SJCRH30 (cell line): ENCODE results near the gene PCED1B. TPM values are rescaled to one million over a fixed set of nuclear protein-coding genes. Genes with fewer than 3 reads are reported as not detected.
"Not testable (repeated sequence)": the region's sequence is repeated elsewhere in the genome, so short reads cannot be mapped to it uniquely, and the experiment has no call there.

Source experiments
- DNase-seq, 2 experiments: peaks; one replicate each; pipeline ENCODE4 v3.0.0-alpha.2; 2015 to 2020
- H3K27ac ChIP-seq: fragments of 250-450 bp; sonication (Bioruptor Pico); 2 replicates; pipeline ENCODE4 v1.5.1; 2020; ENCODE audit warnings: mild to moderate bottlenecking, moderate library complexity
- H3K27me3 ChIP-seq: fragments of 250-450 bp; sonication (Bioruptor Pico); 2 replicates; pipeline ENCODE4 v1.5.1; 2020; ENCODE audit warnings: mild to moderate bottlenecking, moderate library complexity
- H3K36me3 ChIP-seq: fragments of 250-450 bp; sonication (Bioruptor Pico); 2 replicates; pipeline ENCODE4 v1.5.1; 2020; ENCODE audit warnings: mild to moderate bottlenecking, moderate library complexity
- H3K4me1 ChIP-seq: fragments of 250-450 bp; sonication (Bioruptor Pico); 2 replicates; pipeline ENCODE4 v1.5.1; 2020; ENCODE audit warnings: mild to moderate bottlenecking, moderate library complexity
- H3K4me3 ChIP-seq: fragments of 250-450 bp; sonication (Bioruptor Pico); 2 replicates; pipeline ENCODE4 v1.5.1; 2020; ENCODE audit warnings: mild to moderate bottlenecking, moderate library complexity
- H3K9me3 ChIP-seq: fragments of 250-450 bp; sonication (Bioruptor Pico); replicated peaks from 2 replicates; pipeline ENCODE4 v1.5.1; 2020; ENCODE audit warnings: mild to moderate bottlenecking, moderate library complexity
- total RNA-seq: library from RNA; depleted of rRNA; stranded (reverse); fragments of >200 nt; shearing (Covaris generic); gene quantifications from 2 replicates; pipeline ENCODE4 v1.2.3, GENCODE V29; 2014

PCED1B gene
- total RNA-seq, 1 experiment from 2014 or later = not detected

DNA sequence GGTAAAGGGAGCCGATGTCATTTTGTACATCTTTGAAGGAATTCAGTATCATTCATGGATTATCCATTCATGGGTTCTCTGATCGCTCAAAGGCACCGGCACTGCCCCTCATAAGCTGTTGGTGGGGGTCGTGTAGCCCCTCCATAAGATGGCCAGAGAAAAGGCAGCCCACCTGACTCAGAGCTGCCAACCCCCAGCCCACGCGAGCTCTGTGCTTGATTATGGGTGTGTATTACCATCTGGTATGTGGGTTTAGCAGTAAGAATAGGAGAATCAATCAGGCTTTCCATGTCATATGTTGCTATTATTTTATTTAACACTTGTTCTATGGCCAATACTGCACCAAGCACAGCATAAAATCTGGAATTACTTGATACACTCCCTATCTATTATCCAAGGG lies 32.4 kb downstream of the PCED1B start:
- H3K9me3 ChIP-seq = no peaks in the 10 kb centered on the region
- no peaks in the 10 kb centered on the region for H3K36me3 ChIP-seq
- H3K4me1 ChIP-seq = no peaks in the 10 kb centered on the region
- no peak for DNase-seq
- no peak overlapping the region for H3K27ac ChIP-seq
- H3K4me3 ChIP-seq = no peak overlapping the region
- H3K27me3 ChIP-seq = peaks cover 17% of the 10 kb centered on the region

DNA sequence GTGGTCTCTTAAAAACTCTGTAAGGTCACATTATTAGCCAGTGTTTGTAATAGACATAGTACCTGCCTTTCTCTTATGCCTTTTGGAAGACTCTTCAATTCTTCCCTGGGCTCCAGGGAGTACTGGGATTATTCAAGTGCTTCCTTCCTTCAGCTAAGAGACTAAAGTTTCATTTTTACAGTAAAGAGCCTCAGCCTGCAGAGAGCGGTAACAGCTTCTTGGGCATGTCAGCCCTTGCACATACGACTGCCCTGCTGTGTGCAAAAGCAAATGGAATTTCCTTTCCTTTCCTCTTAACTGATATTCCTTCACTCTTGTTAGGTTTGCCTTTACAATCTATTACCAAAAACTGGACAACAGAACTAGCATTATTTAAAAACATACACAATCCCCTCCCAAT lies 33.3 kb downstream of the PCED1B start:
- Histone ChIP-seq H3K36me3 (no peaks in the 10 kb centered on the region), H3K27me3 (peaks cover 10% of the 10 kb centered on the region), H3K4me3 (no peak overlapping the region), H3K9me3 (no peaks in the 10 kb centered on the region), H3K4me1 (no peaks in the 10 kb centered on the region), H3K27ac (no peak overlapping the region)
- no peak for DNase-seq

DNA sequence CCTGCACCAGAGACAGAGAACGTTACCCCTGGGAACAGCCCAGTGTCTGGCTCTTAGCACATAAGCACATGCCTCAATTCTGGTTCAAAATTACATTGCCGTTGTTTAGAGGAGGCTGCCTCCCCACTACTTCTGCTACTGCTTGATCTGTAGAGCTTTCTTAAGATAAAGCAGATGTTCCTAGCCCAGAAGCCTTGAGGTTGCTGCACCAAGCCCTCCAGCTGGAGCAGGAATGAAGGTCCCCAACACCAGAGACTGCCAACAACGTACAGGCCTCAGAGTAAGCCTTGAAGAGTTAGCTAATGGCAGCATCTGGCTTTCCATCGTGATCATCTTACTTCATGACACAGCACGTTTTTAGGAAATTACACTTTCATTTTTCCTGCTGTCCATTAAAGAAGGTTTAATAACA lies 35.1 kb downstream of the PCED1B start:
- Histone ChIP-seq H3K36me3 (no peaks in the 10 kb centered on the region), H3K27ac (no peak overlapping the region), H3K9me3 (no peaks in the 10 kb centered on the region; the same call in 1 of the 2 replicates), H3K27me3 (peaks cover 10% of the 10 kb centered on the region), H3K4me3 (no peak overlapping the region), H3K4me1 (no peaks in the 10 kb centered on the region)
- no peak for DNase-seq

DNA sequence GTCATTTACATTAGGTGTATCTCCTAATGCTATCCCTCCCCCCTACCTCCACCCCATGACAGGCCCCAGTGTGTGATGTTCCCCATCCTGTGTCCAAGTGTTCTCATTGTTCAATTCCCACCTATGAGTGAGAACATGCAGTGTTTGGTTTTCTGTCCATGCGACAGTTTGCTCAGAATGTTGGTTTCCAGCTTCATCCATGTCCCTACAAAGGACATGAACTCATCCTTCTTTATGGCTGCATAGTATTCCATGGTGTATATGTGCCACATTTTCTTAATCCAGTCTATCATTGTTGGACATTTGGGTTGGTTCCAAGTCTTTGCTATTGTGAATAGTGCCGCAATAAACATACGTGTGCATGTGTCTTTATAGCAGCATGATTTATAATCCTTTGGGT lies 37.9 kb downstream of the PCED1B start:
- not testable (repeated sequence) for H3K27me3 ChIP-seq, H3K4me1 ChIP-seq, H3K27ac ChIP-seq, DNase-seq, H3K4me3 ChIP-seq, H3K36me3 ChIP-seq, H3K9me3 ChIP-seq

DNA sequence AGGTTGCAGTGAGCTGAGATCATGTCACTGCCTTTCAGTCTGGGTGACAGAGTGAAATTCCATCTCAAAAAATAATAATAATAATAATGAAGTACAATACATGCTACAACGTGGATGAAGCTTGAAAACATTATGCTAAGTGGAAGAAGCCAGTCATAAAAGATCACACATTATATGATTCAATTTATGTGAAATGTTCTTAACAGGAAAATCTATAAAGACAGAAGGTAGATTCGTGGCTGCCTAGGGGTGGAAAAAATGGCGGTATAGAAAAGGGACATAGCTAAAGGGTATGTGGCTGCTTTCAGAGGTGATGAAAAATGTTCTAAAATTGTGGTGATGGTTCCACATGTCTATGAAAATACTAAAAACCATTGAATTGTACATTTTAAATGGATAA lies 41.3 kb downstream of the PCED1B start:
- Histone ChIP-seq H3K4me3 (no peak overlapping the region), H3K4me1 (no peaks in the 10 kb centered on the region), H3K27ac (no peak overlapping the region), H3K27me3 (no peaks in the 10 kb centered on the region; the same call in 1 of the 2 replicates), H3K9me3 (no peaks in the 10 kb centered on the region; the same call in 1 of the 2 replicates), H3K36me3 (no peaks in the 10 kb centered on the region)
- no peak for DNase-seq

DNA sequence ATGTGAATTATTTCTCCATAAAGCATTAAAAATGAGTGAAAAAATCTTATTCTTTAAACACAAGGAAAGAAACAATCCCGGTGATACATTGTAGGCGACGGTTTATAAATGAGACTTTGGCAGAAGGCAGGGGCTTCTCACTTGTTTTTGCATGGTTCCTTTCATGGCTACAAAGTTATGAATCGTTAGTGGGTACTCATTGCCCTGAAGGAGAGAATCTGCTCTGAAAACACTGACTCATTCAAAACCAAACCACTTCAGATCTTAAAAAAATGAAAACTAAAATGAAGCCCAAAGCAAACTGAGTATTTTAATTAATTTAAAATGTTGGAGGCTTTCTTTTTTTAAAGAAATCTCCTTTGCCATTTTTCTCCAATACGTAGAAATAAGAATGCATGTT lies 41.7 kb downstream of the PCED1B start:
- no peaks in the 10 kb centered on the region for H3K36me3 ChIP-seq
- H3K27ac ChIP-seq = no peak overlapping the region
- H3K9me3 ChIP-seq = no peaks in the 10 kb centered on the region; the same call in 1 of the 2 replicates
- no peak for DNase-seq
- H3K4me1 ChIP-seq = no peaks in the 10 kb centered on the region
- H3K27me3 ChIP-seq = no peaks in the 10 kb centered on the region; the same call in 1 of the 2 replicates
- H3K4me3 ChIP-seq = no peak overlapping the region

DNA sequence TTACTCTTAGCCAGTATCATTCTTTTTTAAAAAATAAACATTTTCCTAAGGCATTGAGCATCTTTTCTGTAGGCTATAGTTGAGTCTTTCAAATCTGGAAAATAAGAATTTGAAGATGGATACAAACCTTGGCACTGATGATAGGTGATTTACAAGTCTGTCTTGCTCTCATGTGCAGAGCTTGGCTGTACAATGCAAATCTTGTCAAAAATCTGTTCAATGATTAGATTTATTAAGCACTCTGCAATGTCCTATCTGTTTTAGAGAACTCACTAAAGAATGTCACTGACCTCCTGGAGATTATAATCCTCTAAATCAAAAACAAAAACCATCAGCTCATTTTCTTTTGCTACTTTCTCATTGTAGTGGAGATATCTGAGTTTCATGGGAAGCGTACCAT lies 43.2 kb downstream of the PCED1B start:
- Histone ChIP-seq H3K27ac (no peak overlapping the region), H3K27me3 (no peaks in the 10 kb centered on the region; the same call in 1 of the 2 replicates)

DNA sequence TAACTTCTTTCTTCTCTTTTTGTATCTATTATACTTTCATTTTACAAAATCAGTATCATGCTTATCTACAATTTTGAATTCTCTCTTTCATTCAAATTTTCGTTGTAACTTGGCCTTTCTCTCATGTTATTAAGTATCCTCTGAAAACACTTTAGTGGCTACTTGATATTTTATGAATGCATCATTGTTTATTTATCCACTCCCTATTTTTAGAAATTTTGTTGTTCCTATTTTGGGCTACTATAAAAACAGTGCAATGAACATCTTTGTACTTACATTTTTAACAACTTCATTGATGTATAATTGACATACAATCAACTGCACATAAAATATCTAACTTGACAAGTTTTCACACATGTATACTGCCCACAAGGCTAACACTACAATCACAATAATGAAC lies 44.3 kb downstream of the PCED1B start:
- DNase-seq = no peak
- no peaks in the 10 kb centered on the region; the same call in 1 of the 2 replicates for H3K27me3 ChIP-seq
- no peaks in the 10 kb centered on the region for H3K4me1 ChIP-seq
- H3K36me3 ChIP-seq = no peaks in the 10 kb centered on the region
- no peak overlapping the region for H3K4me3 ChIP-seq
- H3K27ac ChIP-seq = no peak overlapping the region
- H3K9me3 ChIP-seq = no peaks in the 10 kb centered on the region; the same call in 1 of the 2 replicates

More for the DNA sequence above, 43.2 kb downstream of the PCED1B start:
- H3K4me3 ChIP-seq = no peak overlapping the region
- H3K4me1 ChIP-seq = no peaks in the 10 kb centered on the region
- no peaks in the 10 kb centered on the region; the same call in 1 of the 2 replicates for H3K9me3 ChIP-seq
- DNase-seq = no peak
- no peaks in the 10 kb centered on the region for H3K36me3 ChIP-seq

DNA sequence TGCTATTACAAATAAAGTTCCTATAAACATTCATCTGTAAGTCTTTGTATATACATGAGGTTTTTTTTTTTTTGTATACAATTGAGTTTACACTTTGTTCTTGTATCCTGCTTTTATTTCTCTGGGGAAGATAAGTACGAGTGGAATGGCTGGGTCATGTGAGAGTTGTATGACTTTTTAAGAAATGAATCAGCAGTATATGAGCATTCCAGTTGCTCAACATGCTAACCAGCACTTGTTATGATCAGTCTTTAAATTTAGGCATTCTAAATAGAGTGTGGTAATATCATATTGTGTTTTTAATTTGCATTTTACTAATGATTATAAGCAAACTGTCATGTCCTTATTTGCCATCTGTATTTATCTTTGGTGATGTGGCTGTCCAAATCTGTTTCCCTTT lies 45.0 kb downstream of the PCED1B start:
- no peaks in the 10 kb centered on the region for H3K36me3 ChIP-seq
- no peaks in the 10 kb centered on the region; the same call in 1 of the 2 replicates for H3K27me3 ChIP-seq
- H3K27ac ChIP-seq = no peak overlapping the region
- DNase-seq = no peak
- H3K4me1 ChIP-seq = no peaks in the 10 kb centered on the region
- no peak overlapping the region for H3K4me3 ChIP-seq
- no peaks in the 10 kb centered on the region for H3K9me3 ChIP-seq

DNA sequence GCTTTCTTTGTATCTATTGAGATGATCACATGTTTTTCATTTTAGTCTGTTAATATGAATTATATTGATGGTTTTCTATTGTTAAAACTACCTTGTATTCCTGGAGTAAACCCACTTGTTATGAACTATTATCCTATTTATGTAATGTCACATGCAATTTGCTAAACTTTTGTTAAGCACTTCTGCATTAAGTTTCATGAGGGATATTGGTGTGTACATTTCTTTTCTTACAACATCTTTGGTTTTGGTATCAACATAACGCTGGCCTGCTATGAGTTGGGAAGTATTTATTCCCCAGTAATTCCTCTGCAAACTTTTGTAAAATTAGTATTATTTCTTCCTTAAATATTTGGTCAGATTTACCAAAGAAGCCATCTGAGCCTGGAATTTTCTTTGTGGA lies 46.8 kb downstream of the PCED1B start:
- Histone ChIP-seq H3K4me1 (no peaks in the 10 kb centered on the region), H3K36me3 (no peaks in the 10 kb centered on the region)

DNA sequence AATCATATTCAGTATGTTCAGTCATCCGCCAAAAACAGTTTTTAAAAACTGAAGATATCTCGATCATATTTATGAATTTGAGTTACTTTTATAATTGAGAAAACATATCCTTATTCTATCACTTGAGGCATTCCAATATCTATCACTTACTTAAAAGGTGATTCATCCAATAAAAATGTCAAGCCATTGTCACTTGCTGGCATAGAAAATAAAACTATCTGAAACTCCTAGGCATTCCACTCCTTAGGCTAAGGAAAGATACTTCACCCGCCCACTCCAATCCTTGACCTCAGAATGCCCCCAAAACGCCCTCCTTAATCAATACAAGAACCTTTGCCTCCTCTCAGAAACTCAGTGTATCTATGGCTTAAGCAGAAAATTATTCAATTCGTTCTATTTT lies 51.6 kb downstream of the PCED1B start:
- Histone ChIP-seq H3K27me3 (peaks cover 3% of the 10 kb centered on the region; the same call in 1 of the 2 replicates), H3K9me3 (no peaks in the 10 kb centered on the region), H3K4me3 (no peak overlapping the region), H3K36me3 (no peaks in the 10 kb centered on the region), H3K4me1 (no peaks in the 10 kb centered on the region), H3K27ac (no peak overlapping the region)
- no peak for DNase-seq

More for the DNA sequence above, 46.8 kb downstream of the PCED1B start:
- Histone ChIP-seq H3K27me3 (no peaks in the 10 kb centered on the region; the same call in 1 of the 2 replicates), H3K9me3 (no peaks in the 10 kb centered on the region), H3K27ac (no peak overlapping the region), H3K4me3 (no peak overlapping the region)
- no peak for DNase-seq

DNA sequence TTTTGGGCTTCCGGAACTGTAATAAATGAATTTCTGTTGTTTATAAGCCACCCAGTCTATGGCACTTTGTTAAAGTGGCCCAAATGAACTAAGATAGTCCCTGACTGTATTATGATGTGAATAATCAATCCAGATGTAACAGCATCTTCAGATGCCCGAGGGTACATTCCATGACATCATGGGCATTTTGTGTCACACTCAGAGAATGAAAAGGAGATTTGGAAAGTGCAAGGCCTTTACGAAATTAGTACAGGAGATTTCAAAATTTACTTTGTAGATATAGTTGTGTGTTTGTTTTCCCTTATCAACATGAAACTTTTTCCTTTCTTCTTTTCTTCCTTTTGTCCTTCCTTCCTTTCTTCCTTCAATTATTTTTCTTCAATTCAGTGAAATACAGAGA lies 54.6 kb downstream of the PCED1B start:
- Histone ChIP-seq H3K9me3 (no peaks in the 10 kb centered on the region), H3K27ac (no peak overlapping the region), H3K36me3 (no peaks in the 10 kb centered on the region), H3K4me3 (no peak overlapping the region), H3K27me3 (peaks cover 3% of the 10 kb centered on the region; the same call in 1 of the 2 replicates), H3K4me1 (no peaks in the 10 kb centered on the region)
- no peak for DNase-seq

DNA sequence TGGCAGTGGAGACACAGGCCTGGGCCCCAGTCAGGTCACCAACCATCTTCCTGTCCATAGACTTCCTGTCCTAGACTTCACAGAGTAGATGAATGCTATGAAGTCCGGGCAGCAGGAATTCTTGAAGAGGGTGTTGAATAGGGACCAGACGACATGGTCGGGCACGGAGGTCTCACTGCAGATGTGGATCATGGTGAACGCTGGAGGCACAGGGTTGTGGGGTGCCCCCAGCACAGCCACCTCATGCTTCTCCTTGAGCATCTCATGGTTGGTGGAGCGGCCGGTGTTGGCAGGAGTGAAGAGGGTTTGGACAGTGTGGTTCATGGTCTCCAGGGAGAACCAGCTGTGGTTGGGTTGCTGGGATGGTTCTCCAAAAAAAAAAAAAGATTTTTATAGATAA lies 56.2 kb downstream of the PCED1B start:
- DNase-seq = no peak

DNA sequence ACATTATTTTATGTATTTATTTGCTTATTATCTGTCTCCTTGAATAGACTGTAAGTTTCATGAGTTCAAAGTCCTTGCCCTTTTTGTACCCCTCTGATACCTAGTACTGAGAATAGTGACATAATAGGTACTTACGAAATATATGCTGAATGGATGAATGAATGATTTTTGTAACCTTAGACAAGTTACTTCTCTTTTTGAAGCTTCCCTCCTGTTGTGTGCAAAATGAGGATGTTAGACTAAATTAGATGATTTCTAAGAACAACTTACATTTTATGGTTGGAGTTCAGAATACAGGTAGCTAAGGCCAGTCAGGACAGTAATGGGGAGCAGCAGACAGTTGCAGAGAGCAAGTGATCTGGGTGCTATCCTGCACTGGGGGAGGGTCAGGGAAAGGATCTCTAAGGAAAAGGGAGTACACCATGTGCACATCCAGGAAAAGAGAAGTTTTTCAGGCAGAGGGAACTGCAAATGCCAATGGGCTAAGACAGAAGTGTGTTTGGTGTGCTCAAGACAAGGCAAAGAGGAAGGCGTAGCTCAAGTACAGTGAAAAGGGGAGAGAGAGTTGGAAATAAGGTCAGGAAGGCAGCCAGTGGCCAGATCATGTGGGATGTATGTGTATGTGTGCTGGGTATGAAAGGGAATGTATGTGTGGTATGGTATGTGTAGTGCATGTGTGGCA lies 59.7 kb downstream of the PCED1B start:
- Histone ChIP-seq H3K36me3 (no peaks in the 10 kb centered on the region), H3K9me3 (no peaks in the 10 kb centered on the region), H3K27me3 (no peaks in the 10 kb centered on the region), H3K4me1 (no peaks in the 10 kb centered on the region), H3K4me3 (no peak overlapping the region), H3K27ac (no peak overlapping the region)
- no peak for DNase-seq

More for the DNA sequence above, 56.2 kb downstream of the PCED1B start:
- H3K36me3 ChIP-seq = no peaks in the 10 kb centered on the region
- H3K4me1 ChIP-seq = no peaks in the 10 kb centered on the region
- H3K4me3 ChIP-seq = no peak overlapping the region
- no peaks in the 10 kb centered on the region for H3K9me3 ChIP-seq
- H3K27ac ChIP-seq = no peak overlapping the region
- peaks cover 3% of the 10 kb centered on the region; the same call in 1 of the 2 replicates for H3K27me3 ChIP-seq

DNA sequence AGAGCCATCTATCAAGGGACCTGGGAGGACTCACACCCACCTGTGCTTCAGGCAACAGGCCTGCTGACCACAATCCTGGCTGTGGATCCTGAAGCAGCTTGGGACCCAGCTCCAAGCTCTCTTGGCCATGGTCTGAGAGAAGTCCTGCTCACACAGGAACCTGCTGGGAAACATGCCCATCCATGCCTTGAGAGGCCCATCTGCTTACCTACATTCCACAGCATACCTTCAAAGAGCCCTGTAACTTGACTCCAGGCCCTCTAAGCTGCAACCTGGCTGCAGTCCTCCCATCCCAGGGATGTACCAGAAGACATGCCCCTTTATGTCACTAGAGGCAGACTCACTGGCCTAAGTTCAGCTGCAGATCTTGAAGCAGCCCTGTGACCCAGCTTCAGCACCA lies 62.0 kb downstream of the PCED1B start:
- no peaks in the 10 kb centered on the region for H3K27me3 ChIP-seq
- H3K4me1 ChIP-seq = no peaks in the 10 kb centered on the region
- H3K36me3 ChIP-seq = no peaks in the 10 kb centered on the region
- no peak overlapping the region for H3K4me3 ChIP-seq
- no peak for DNase-seq
- no peaks in the 10 kb centered on the region for H3K9me3 ChIP-seq
- H3K27ac ChIP-seq = no peak overlapping the region

DNA sequence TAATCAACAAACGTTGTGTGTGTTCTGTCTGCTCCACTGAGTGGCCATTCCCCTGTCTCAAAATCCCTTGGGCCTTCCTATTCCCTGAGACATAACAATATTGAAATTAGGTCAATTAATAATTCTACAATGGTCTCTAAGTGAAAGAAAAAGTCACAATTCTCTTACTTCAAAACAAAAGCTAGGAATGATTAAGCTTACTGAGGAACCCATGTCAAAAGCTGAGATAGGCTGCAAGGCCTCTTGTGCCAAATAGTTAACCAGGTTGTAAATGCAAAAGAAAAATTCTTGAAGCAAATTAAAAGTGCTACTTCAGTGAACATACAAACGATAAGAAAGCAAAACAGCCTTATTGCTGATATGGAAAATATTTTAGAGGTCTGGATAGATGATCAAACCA lies 65.3 kb downstream of the PCED1B start:
- no peaks in the 10 kb centered on the region for H3K27me3 ChIP-seq
- H3K4me1 ChIP-seq = no peaks in the 10 kb centered on the region

More for the DNA sequence above, 65.3 kb downstream of the PCED1B start:
- Histone ChIP-seq H3K9me3 (no peaks in the 10 kb centered on the region), H3K36me3 (no peaks in the 10 kb centered on the region), H3K27ac (no peak overlapping the region), H3K4me3 (no peak overlapping the region)
- no peak for DNase-seq
